Neural crest cell (in vitro differentiated cells): ENCODE data around the gene RNF130. TPM values are rescaled to one million over a fixed set of nuclear protein-coding genes. Genes with fewer than 3 reads are reported as not detected.

Source experiments
- DNase-seq: peaks from one replicate; pipeline ENCODE4 v3.0.0; 2021; ENCODE audit warnings: low read depth, mixed read lengths, low spot score
- H3K27ac Mint-ChIP-seq: one replicate; pipeline ENCODE4 v1.8.0; 2021; ENCODE audit warnings: mild to moderate bottlenecking, mixed read lengths; ENCODE audit not compliant: unreplicated experiment
- H3K27me3 Mint-ChIP-seq: 2 replicates; pipeline ENCODE4 v1.8.0; 2021; ENCODE audit warnings: low read depth, mild to moderate bottlenecking, mixed read lengths
- H3K36me3 Mint-ChIP-seq: 2 replicates; pipeline ENCODE4 v1.8.0; 2021; ENCODE audit warnings: low read depth, mild to moderate bottlenecking, mixed read lengths
- H3K4me1 Mint-ChIP-seq: 2 replicates; pipeline ENCODE4 v1.8.0; 2021; ENCODE audit warnings: mixed read lengths
- H3K4me3 Mint-ChIP-seq: one replicate; pipeline ENCODE4 v1.8.0; 2021; ENCODE audit warnings: mild to moderate bottlenecking, mixed read lengths
- H3K9me3 Mint-ChIP-seq: 2 replicates; pipeline ENCODE4 v1.8.0; 2021; ENCODE audit warnings: mixed read lengths
- total RNA-seq: library from RNA; stranded (reverse); gene quantifications from 2 replicates; pipeline ENCODE4 v1.2.1, GENCODE V29; 2021
- TF ChIP-seq, protein P1 (sequence below): fragments of 200-600 bp; sonication (generic); conservative IDR thresholded peaks from 2 replicates; pipeline ENCODE4 v1.5.0; 2021; ENCODE audit warnings: antibody characterized with exemption, mild to moderate bottlenecking

Gene RNF130
- total RNA-seq, 1 donor from 2014 or later = 113 TPM

DNA sequence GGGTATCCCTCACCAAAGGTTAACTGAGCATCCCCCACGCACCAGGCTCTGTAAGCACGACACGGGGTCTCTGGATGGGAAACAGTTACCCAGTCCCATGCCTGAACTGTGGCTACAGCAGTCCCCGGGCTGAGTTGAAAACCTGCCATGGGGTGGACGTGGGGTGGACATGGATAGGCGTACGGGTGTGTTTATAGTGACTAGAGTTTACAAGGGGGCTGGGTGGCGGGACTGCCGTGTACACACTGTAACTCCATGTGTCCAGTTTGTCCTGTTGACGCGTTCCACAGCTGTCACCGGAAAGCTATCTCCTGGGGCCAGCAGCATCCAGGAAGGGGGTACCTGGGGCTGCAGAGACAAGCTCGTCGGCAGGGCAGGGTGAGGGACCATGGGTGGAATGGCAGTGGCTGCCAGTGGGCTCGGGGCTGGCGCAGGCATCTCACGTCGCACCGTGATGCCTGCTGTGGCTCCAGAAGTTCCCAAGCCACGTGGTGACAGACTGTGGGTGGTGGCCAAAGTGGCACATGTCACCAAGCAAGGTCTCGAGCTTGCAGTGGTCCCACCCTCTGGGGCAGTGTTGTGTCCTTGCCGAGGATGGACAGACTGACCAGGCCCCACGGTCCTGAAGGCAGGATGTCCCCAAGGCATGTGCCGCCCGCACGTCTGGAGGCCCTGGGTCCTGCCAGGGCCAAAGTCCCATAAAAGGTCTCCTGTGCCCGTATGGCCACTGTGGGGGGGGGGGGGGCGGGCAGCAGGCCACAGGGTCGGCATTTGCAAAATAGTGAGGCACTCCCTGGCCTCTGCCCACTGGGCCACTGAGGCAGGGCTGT, 29.3 kb upstream of the RNF130 start:
- no peaks in the 10 kb centered on the region for H3K36me3 Mint-ChIP-seq
- DNase-seq = no peak
- H3K27ac Mint-ChIP-seq = no peak overlapping the region
- no peak overlapping the region for H3K4me3 Mint-ChIP-seq
- H3K9me3 Mint-ChIP-seq = no peaks in the 10 kb centered on the region
- H3K27me3 Mint-ChIP-seq = no peaks in the 10 kb centered on the region
- H3K4me1 Mint-ChIP-seq = no peaks in the 10 kb centered on the region
- TF ChIP-seq, protein P1, sequence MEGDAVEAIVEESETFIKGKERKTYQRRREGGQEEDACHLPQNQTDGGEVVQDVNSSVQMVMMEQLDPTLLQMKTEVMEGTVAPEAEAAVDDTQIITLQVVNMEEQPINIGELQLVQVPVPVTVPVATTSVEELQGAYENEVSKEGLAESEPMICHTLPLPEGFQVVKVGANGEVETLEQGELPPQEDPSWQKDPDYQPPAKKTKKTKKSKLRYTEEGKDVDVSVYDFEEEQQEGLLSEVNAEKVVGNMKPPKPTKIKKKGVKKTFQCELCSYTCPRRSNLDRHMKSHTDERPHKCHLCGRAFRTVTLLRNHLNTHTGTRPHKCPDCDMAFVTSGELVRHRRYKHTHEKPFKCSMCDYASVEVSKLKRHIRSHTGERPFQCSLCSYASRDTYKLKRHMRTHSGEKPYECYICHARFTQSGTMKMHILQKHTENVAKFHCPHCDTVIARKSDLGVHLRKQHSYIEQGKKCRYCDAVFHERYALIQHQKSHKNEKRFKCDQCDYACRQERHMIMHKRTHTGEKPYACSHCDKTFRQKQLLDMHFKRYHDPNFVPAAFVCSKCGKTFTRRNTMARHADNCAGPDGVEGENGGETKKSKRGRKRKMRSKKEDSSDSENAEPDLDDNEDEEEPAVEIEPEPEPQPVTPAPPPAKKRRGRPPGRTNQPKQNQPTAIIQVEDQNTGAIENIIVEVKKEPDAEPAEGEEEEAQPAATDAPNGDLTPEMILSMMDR = no peak

DNA sequence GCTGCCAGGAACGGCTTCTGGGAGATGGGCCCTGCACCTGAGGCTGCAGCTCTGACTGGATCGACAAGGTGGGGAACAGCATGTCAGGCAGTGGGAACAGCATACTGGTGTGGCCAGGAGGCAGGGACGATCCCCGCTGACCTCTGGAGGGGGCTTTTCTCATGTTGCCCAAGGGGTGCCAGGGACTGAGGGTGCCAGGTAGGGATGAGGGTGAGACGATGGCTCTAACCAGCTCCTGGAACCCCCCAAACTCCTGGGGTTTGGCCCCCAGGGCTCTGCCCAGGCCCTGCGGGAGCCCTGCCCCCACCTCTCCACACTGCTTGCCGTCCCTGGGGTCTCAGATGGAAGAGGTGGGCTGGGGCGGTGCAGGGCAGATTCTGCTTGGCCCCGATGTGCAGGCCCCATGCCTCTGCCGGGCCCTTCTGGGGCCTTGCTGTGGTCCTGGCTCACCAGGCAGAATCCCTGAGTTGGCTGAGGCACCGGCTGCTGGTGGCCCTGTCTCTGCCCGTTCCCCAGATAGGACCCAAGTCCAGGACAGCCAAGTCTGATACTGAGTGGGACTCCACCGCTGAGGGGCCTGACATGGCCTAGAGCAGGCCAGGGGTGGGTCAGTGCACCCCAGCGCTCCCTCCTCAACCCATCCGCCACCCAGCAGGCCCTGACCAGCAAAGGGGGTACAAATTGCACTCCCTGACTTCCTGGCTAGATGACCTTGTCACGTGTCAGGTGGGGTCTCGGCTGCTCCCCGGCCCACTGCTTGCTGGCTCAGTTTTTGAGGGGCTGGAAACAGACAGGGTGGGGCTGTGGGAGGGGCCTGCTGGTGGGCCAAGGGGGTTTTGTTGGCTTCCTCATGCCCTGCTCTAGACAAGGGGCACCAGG, 28.4 kb upstream of the RNF130 start:
- DNase-seq = no peak
- peaks cover 4% of the 10 kb centered on the region for H3K9me3 Mint-ChIP-seq
- TF ChIP-seq, protein P1 = no peak

DNA sequence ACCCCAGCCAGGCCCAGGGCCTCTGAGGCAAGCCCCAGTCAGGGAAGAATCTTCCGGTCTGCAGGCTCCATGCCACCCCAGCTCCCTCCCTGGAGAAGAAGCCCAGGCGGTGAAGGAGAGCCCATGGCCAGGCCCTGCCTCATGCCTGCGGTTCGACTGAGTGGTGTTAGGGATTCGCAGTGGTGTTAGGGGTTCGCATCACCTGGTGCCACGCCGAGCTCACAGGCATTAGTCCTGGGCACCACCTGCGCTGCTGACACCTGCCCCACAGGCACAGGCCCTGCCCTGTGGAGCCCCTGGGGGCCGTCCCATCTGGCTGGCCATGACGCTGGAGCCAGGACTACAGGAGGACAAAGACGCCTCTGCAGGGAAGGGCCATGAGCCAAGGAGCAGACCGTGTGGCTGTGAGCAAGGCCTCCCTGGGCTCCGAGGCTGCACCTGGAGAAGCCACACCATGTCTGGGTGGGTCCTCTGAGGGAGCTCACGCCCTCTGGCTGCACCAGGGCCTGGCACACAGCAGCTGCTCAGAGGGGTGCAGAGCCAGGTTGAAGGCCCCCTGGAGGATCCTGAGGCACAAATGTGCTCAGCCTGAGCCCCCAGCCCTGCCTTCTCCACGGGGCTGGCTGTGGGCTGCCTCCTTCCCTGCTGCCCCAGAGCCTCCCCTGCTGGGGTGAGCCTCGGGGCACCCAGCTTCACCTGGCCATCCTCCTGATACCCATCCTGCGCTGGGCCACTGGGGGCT, 27.6 kb upstream of the RNF130 start:
- TF ChIP-seq, protein P1 = no peak
- DNase-seq = no peak
- Mint-ChIP-seq H3K27ac (no peak overlapping the region), H3K9me3 (peaks cover 4% of the 10 kb centered on the region), H3K27me3 (no peaks in the 10 kb centered on the region), H3K4me3 (no peak overlapping the region), H3K36me3 (no peaks in the 10 kb centered on the region), H3K4me1 (no peaks in the 10 kb centered on the region)

More for the DNA sequence above, 28.4 kb upstream of the RNF130 start:
- no peak overlapping the region for H3K27ac Mint-ChIP-seq
- H3K36me3 Mint-ChIP-seq = no peaks in the 10 kb centered on the region
- H3K4me3 Mint-ChIP-seq = no peak overlapping the region
- no peaks in the 10 kb centered on the region for H3K27me3 Mint-ChIP-seq
- H3K4me1 Mint-ChIP-seq = no peaks in the 10 kb centered on the region

DNA sequence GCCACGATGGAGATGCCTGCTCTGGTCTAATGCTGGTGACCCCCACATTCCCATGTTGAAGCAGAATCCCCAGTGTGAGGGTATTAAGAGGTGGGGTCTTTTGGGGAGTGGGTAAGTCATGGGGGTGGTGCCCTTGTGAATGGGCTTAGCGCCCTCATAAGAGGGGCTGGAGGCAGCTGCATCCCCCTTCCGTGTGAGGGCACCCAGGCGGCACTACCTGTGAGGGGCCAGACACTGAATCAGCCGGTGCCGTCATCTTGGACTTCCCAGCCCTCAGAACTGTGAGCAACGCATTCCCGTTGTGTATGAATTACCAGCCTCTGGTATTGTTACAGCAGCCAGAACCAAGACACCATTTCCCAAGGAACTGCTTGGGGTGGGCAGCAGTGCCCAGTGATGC, 27.0 kb upstream of the RNF130 start:
- no peak for DNase-seq
- peaks cover 4% of the 10 kb centered on the region for H3K9me3 Mint-ChIP-seq
- TF ChIP-seq, protein P1 = no peak
- H3K4me3 Mint-ChIP-seq = no peak overlapping the region
- no peaks in the 10 kb centered on the region for H3K27me3 Mint-ChIP-seq
- no peak overlapping the region for H3K27ac Mint-ChIP-seq
- H3K36me3 Mint-ChIP-seq = no peaks in the 10 kb centered on the region
- H3K4me1 Mint-ChIP-seq = no peaks in the 10 kb centered on the region

DNA sequence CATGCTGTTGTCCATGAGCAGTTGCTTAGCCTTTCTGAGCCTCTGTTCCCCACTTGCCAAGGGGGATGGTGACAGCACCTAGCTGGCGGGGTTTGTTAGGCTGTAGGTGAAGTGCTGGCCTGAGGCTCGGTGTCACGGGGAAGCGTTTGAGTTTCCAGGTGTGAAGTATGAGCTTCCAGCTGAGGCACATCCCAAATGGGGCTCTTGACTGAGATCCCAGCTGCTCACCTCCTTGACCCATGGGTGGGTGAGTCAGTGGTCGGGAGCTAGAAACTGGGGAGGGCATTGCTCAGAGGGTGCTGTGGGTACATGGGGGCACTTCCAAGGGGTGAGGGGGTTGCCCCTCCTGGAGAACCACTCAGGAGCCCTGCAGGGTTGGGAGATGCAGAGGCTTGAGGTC, 26.4 kb upstream of the RNF130 start:
- no peaks in the 10 kb centered on the region for H3K36me3 Mint-ChIP-seq
- DNase-seq = no peak
- no peak overlapping the region for H3K4me3 Mint-ChIP-seq
- no peaks in the 10 kb centered on the region for H3K27me3 Mint-ChIP-seq
- H3K9me3 Mint-ChIP-seq = peaks cover 4% of the 10 kb centered on the region
- TF ChIP-seq, protein P1 = no peak
- H3K4me1 Mint-ChIP-seq = no peaks in the 10 kb centered on the region
- H3K27ac Mint-ChIP-seq = no peak overlapping the region
